G401.6 (cell line): ENCODE results near the gene PYGB.
"Not testable (repeated sequence)": the region's sequence is repeated elsewhere in the genome, so short reads cannot be mapped to it uniquely, and the experiment has no call there.

Source experiments
- FAIRE-seq: peaks from 2 replicates; lab custom pipeline; 2012; peaks lifted over from hg19 to GRCh38; lab: Jason Lieb, UNC

The PYGB gene

GRCh38 chr20:25249198-25249931 is 1.5 kb downstream of the PYGB start:
- FAIRE-seq: no peak

GRCh38 chr20:25250508-25250907 is 2.6 kb downstream of the PYGB start:
- no peak for FAIRE-seq

DNA sequence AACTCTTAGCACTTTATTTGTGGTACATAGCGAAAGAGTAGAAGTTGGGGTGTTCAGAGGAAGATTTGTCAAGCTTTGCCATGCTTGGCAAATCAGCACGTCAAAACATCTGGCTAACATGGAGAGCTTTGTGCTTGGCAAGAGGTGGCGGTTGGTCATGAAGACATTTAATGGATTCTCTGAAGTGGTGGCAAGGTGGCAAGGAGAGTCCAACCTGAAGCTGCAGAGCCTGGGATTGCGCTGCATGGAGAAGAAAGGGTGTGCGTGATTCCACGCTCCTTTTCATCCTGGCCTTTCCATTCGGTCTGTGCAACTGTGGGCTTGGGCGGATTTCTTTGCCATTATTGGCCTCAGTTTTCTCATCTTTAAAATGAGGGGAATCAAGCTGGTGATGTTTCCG is 3.1 kb downstream of the PYGB start:
- no peak for FAIRE-seq

- FAIRE-seq: no peak
These were observed 3.7 kb downstream of the PYGB start for GRCh38 chr20:25251558-25251957.

GRCh38 chr20:25252230-25252651 is 4.4 kb downstream of the PYGB start:
- no peak for FAIRE-seq

DNA sequence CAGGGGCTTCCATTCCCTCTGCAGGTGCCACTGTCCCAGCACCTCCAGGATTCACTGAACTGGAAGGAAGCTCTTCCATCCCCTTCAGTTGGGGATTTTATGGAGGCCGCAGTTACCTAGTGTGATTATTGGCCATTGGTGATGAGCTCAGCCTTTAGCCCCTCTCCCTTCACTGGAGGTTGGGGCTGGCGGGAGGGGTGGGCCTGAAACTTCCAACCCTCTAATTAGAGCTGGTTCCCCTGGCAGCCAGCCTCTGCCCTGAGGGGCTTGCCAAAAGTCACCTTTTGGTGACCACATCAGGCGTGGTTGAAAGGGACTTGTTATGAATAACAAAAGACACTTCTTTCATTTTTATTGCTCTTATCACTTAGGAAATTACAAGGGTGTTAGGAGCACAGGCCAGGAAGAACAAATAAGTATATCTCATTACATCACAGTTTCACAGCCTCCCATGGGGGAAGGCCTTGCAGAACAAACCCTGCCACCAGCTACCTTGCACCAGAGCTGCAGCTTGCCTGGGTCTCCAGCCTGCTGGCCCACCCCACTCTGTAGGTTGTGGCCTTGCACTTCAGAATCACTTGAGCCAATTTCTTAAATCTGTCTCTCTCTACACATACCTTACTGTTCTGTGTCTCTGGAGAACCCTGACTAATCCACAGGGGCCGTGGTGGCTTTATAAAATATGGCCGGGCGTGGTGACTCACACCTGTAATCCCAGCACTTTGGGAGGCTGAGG is 5.0 kb downstream of the PYGB start:
- FAIRE-seq: no peak

DNA sequence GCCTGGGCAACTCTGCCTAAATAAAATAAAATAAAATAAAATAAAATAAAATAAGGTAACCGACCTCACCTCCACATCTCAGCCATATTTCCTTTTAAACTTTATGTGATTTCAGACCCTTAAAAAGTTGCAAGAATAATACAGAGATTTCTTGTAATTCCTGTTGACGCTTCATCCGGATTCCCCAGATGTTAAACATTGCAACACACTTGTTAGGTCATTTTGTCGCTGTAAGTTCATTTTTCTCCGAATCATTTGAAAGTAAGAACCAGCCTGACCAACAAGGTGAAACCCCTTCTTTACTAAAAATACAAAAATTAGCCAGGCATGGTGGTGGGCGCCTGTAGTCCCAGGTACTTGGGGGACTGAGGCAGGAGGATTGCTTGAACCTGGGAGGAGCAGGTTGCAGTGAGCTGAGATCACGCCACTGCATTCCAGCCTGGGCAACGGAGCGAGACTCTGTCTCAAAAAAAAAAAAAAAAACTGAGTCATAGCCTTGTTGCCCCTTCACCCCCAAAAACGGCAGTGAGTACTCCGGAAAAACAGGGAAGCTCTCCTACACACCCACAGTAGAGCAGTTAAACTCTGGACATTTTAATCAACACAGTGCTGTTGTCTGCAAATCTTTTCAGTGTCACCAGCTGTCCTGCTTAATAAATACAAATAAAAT is 5.9 kb downstream of the PYGB start:
- FAIRE-seq: no peak

GRCh38 chr20:25254571-25254970 is 6.7 kb downstream of the PYGB start:
- no peak for FAIRE-seq

DNA sequence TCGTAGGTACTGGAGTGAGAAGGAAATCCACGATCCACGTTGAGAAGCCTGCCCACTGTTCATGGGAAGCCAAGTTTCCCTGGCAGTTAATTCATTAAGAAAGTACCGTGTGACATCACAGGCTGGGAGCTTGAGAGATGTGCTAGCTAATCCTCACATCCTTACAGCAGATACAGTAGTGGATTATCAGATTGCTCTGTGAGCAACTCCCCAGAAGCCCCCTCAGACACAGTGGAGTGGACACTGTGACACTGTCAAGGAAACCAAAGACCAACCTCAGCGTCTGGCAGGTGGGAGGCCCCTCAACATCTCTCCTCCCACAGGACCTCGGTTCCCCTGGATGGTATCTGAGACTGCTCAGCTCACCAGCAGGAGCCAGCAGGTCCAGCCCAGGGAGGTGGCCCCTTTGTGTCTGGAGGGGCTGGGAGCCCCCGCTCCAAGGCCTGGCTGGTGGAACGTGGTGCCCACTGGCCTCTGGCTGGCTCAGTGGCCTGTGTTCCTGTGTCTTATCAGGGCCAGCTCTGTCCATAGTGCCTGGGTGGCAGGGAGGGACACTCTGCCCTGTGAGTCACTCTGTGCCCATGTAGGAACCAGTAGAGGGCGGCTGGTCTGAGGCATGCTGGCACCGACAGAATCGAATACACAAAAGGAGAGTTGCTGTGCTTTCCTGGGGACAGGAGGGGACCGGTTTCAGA is 7.2 kb downstream of the PYGB start:
- FAIRE-seq: no peak

DNA sequence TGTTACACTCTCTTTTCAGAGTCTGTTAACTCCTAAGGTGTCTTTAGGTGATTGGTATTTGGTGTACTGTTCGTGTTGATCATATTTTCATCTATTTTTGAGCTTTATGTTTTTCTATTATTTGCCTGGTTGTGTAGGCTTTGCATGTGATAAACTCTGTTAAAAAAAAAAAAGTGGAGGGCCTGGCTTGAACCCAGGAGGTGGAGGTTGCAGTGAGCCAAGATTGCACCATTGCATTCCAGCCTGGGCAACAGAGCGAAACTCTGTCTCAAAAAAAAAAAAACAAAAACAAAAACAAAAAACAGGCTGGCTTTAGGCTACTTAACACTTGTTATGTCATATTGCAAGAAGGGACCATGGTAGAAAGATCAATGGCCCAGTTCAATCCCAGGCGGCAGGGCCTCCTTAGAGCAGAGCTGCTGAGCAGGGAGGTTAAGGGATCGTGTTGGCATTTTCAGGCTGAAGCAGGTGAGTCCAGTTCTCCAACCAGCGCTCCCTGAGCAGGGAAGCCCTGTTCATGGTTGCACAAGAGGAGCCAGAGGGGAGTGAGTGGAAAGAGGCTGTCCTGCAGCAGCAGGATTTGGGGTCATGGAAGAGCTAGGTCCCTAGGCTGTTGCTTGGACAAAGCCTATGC is 8.5 kb downstream of the PYGB start:
- FAIRE-seq: no peak

DNA sequence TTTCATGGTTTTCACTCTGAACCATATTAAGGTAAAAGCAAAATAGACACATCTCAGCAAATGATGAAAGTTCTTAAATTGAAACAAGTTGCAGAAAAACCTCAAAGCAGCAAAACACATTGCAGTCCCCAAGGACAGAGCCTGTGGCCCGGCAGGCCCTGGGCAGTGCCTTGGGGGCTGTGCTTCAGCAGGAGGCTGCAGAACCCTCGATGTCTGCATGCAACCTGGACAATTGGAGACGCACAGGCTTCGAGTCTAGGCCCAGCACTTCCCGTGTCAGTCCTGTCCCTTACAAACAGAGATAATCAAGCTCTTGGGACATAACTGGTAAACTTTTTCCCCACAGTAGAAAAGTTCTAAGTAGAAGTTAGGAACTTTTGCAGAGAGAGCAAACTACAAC is 9.2 kb downstream of the PYGB start:
- no peak for FAIRE-seq

GRCh38 chr20:25257756-25258475 is 10.0 kb downstream of the PYGB start:
- no peak for FAIRE-seq

DNA sequence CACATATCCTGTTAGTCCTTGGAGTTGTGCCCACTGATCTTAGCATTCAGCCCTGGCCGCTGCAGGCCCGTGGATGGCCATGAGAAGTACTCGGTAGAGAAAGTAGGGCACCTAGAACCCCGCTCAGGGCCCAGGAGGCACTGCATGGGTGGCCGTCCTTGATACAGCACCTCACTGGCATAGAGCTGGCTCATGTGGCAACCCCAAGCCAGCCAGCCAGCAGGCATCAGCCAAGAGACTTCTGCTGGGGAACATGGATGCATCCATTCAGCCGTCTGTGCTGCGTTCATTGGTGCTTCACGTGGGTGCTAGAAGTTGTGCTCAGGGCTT is 10.6 kb downstream of the PYGB start:
- no peak for FAIRE-seq

- no peak for FAIRE-seq
These were observed 10.9 kb downstream of the PYGB start for GRCh38 chr20:25258828-25259227.

- no peak for FAIRE-seq
These were observed 11.5 kb downstream of the PYGB start for GRCh38 chr20:25259358-25259757.

DNA sequence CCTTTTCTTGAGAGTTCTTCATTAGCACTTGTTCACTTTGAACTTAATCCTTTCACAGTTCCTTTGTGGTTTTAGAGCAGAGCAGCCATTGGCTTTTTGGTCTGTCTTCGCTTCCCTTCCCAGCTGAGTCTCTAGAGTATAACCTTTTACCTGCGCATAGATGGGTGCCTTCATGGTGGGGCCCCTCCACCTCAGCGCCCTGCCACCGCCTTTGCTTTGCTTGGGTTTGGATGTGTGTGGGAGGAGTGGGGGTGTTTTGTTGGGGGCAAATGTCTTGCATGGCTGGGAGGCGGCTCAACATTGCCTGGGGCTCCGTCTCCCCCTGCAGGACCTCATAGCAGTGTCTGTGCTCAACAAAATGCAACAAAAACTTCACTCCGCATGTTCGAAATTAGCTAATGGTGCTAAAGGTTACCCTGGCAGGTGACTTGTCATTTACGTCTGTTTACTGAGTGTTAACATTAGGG is 11.9 kb downstream of the PYGB start:
- FAIRE-seq: no peak

- not testable (repeated sequence) for FAIRE-seq
These were observed 13.0 kb downstream of the PYGB start for GRCh38 chr20:25260770-25261437.

- FAIRE-seq: no peak
These were observed 21.4 kb downstream of the PYGB start for GRCh38 chr20:25269057-25269832.

GRCh38 chr20:25269833-25270170 is 21.9 kb downstream of the PYGB start:
- no peak for FAIRE-seq

DNA sequence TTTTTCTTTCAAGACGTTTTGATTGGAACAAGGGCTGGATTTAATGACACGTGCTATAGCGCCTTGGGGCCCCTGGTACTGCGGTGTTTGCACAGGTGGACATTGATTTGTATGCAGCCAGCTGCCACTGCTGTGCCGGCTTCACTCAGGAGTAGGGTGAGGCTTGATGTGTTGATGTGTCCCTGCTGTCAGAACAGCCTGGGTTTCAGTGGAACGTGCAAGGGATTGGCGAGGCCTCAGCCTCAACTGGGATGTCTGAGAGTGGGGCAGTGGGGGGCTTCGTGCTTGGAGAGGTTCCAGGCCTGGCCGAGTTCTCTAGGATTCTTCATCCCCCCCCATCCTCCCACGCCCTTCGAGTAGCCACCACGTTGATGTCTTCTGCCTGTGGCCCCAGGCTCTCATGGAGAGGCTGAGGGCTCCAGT is 23.0 kb downstream of the PYGB start:
- no peak for FAIRE-seq
